Measurements from ENCODE around the gene KCNMA1. TPM values are rescaled to one million over a fixed set of nuclear protein-coding genes. Genes with fewer than 3 reads are reported as not detected.
A peak's percentile ranks its signal among the peaks of the same experiment; 100 is the strongest.

Gene KCNMA1
- total and polyA plus RNA-seq, 2 donors (not counting 1 experiment from before 2014, with no cell fraction given): 0.82 to 3.1 TPM

- Histone ChIP-seq H3K9me3 (ENCODE audit: control extremely low read depth in 1 of 3, control insufficient read depth in 2 of 3, insufficient read depth in 1 of 3, low read length in 2 of 3) (no peaks in the 10 kb centered on the region), H3K36me3 (replicated peaks in 1 of 2; ENCODE audit: control extremely low read depth in 1 of 2, control insufficient read depth in 1 of 2, extremely low read depth in 1 of 2, insufficient read depth in 2 of 2, low read length in 1 of 2) (no peaks in the 10 kb centered on the region), H3K4me2 (replicated peaks; ENCODE audit: low read depth, low read length, poor library complexity, severe bottlenecking) (no peak overlapping the region), H3K27ac (ENCODE audit: low read length in 2 of 2) (no peak overlapping the region), H2AFZ (ENCODE audit: insufficient read depth, low read depth, low read length, poor library complexity, severe bottlenecking) (no peak overlapping the region), H3K4me3 (ENCODE audit: control extremely low read depth in 1 of 5, extremely low read depth in 1 of 5, insufficient read depth in 1 of 5, low read depth in 2 of 5, low read length in 4 of 5) (no peak overlapping the region), H4K20me1 (ENCODE audit: control insufficient read depth, insufficient read depth, low read length, poor library complexity, severe bottlenecking) (no peaks in the 10 kb centered on the region), H3K4me1 (ENCODE audit: control insufficient read depth in 2 of 2, insufficient read depth in 2 of 2, low read length in 2 of 2) (peaks cover 15 to 19% of the 10 kb centered on the region in 2 donors), H3K79me2 (ENCODE audit: control insufficient read depth, insufficient read depth, low read length) (no peaks in the 10 kb centered on the region), H3K27me3 (replicated peaks in 1 of 4; ENCODE audit: control extremely low read depth in 1 of 4, control insufficient read depth in 3 of 4, insufficient read depth in 4 of 4, low read length in 3 of 4) (no peaks in the 10 kb centered on the region), H3K9ac (ENCODE audit: low read length) (no peak overlapping the region)
- ATAC-seq (ENCODE audit: low read depth) (no peak), DNase-seq (no peak)
- 82% methylated on average over 1 of the region's 1 CpG for WGBS (ENCODE audit: insufficient coverage)
- ChIA-PET POLR2A (no interaction called here), CTCF (interaction anchor here (1.1 kb wide), 1 partner anchor 9 kb away, joined by 3 read pairs; no protein-coding TSS in a partner anchor)
- TF ChIP-seq CTCF (IDR thresholded peaks at IDR 0.05) (no peak), EZH2 (IDR thresholded peaks at IDR 0.05; ENCODE audit: borderline replicate concordance, insufficient read depth, low read depth, low read length, poor library complexity, severe bottlenecking) (no peak)
- peaks cover 3% of the 10 kb centered on the region for H3K9me3 Mint-ChIP-seq (ENCODE audit: insufficient read depth)
- H3K4me1 Mint-ChIP-seq: peaks cover 21% of the 10 kb centered on the region
- no peak overlapping the region for H3K4me3 Mint-ChIP-seq
- intact Hi-C loops (cut with micrococcal nuclease): no loop called here
- peaks cover 9% of the 10 kb centered on the region for H3K27me3 Mint-ChIP-seq
- no peak overlapping the region for H3K27ac Mint-ChIP-seq
Measured at GRCh38 chr10:77546042-77546441, 91.6 kb downstream of the KCNMA1 start.

- H3K27ac ChIP-seq (ENCODE audit: low read length in 2 of 2): no peak overlapping the region
- no peaks in the 10 kb centered on the region for H3K27me3 ChIP-seq (replicated peaks in 1 of 4; ENCODE audit: control extremely low read depth in 1 of 4, control insufficient read depth in 3 of 4, insufficient read depth in 4 of 4, low read length in 3 of 4)
- H3K9ac ChIP-seq (ENCODE audit: low read length): no peak overlapping the region
- intact Hi-C loops (cut with micrococcal nuclease): no loop called here
- H3K4me1 Mint-ChIP-seq: peaks cover 24% of the 10 kb centered on the region
- H3K4me2 ChIP-seq (replicated peaks; ENCODE audit: low read depth, low read length, poor library complexity, severe bottlenecking): no peak overlapping the region
- WGBS (ENCODE audit: insufficient coverage): 91% methylated on average over 7 of the region's 7 CpGs
- H3K4me3 Mint-ChIP-seq: no peak overlapping the region
- DNase-seq (no peak), ATAC-seq (ENCODE audit: low read depth) (no peak)
- H3K36me3 ChIP-seq (replicated peaks in 1 of 2; ENCODE audit: control extremely low read depth in 1 of 2, control insufficient read depth in 1 of 2, extremely low read depth in 1 of 2, insufficient read depth in 2 of 2, low read length in 1 of 2): no peaks in the 10 kb centered on the region
- H3K27ac Mint-ChIP-seq: peak overlapping the region; percentile 10
- peaks cover 3% of the 10 kb centered on the region for H3K9me3 Mint-ChIP-seq (ENCODE audit: insufficient read depth)
- H3K27me3 Mint-ChIP-seq: peaks cover 9% of the 10 kb centered on the region
- CTCF ChIA-PET: no interaction called here
- peaks cover 19 to 24% of the 10 kb centered on the region in 2 donors for H3K4me1 ChIP-seq (ENCODE audit: control insufficient read depth in 2 of 2, insufficient read depth in 2 of 2, low read length in 2 of 2)
- H2AFZ ChIP-seq (ENCODE audit: insufficient read depth, low read depth, low read length, poor library complexity, severe bottlenecking): no peak overlapping the region
- POLR2A ChIA-PET: no interaction called here
- H4K20me1 ChIP-seq (ENCODE audit: control insufficient read depth, insufficient read depth, low read length, poor library complexity, severe bottlenecking): no peaks in the 10 kb centered on the region
- no peak overlapping the region for H3K4me3 ChIP-seq (ENCODE audit: control extremely low read depth in 1 of 5, extremely low read depth in 1 of 5, insufficient read depth in 1 of 5, low read depth in 2 of 5, low read length in 4 of 5)
- no peaks in the 10 kb centered on the region for H3K79me2 ChIP-seq (ENCODE audit: control insufficient read depth, insufficient read depth, low read length)
- peaks cover 0 to 3% (median 0%) of the 10 kb centered on the region in 3 donors for H3K9me3 ChIP-seq (ENCODE audit: control extremely low read depth in 1 of 3, control insufficient read depth in 2 of 3, insufficient read depth in 1 of 3, low read length in 2 of 3)
- TF ChIP-seq CTCF (IDR thresholded peaks at IDR 0.05): no peak
- TF ChIP-seq EZH2 (IDR thresholded peaks at IDR 0.05; ENCODE audit: borderline replicate concordance, insufficient read depth, low read depth, low read length, poor library complexity, severe bottlenecking): no peak
Measured at GRCh38 chr10:77545585-77545984, 92.0 kb downstream of the KCNMA1 start.

Measured in B cell (primary cell).